Putamen (tissue), 1 donor: ENCODE results near the gene GPS1.

Experiments used
- DNase-seq: peaks from one replicate; pipeline ENCODE4 v3.0.0-alpha.2; 2016; ENCODE audit warnings: low spot score

GPS1 gene

GRCh38 chr17:82045936-82046484 is 5.7 kb upstream of the GPS1 start:
- no peak for DNase-seq

GRCh38 chr17:82046903-82047302 is 4.8 kb upstream of the GPS1 start:
- no peak for DNase-seq

GRCh38 chr17:82047379-82047778 is 4.3 kb upstream of the GPS1 start:
- DNase-seq = no peak

- no peak for DNase-seq
These were observed 3.7 kb upstream of the GPS1 start for GRCh38 chr17:82047914-82048570.

GRCh38 chr17:82048571-82048971 is 3.1 kb upstream of the GPS1 start:
- DNase-seq = no peak

GRCh38 chr17:82049106-82049505 is 2.6 kb upstream of the GPS1 start:
- DNase-seq = no peak

- no peak for DNase-seq
These were observed 2.2 kb upstream of the GPS1 start for GRCh38 chr17:82049521-82049971.

GRCh38 chr17:82050152-82050760 is 1.4 kb upstream of the GPS1 start:
- no peak for DNase-seq

- no peak for DNase-seq
These were observed 697 bp upstream of the GPS1 start for GRCh38 chr17:82050761-82051641.

- DNase-seq = no peak
These were observed 951 bp downstream of the GPS1 start for GRCh38 chr17:82052638-82053059.

- DNase-seq = no peak
These were observed 1.4 kb downstream of the GPS1 start for GRCh38 chr17:82053130-82053529.

GRCh38 chr17:82053556-82054263 is 2.0 kb downstream of the GPS1 start:
- no peak for DNase-seq

GRCh38 chr17:82054351-82055022 is 2.8 kb downstream of the GPS1 start:
- DNase-seq = no peak

GRCh38 chr17:82055023-82055964 is 3.6 kb downstream of the GPS1 start:
- no peak for DNase-seq

- DNase-seq = no peak
These were observed 4.4 kb downstream of the GPS1 start for GRCh38 chr17:82055965-82056728.

GRCh38 chr17:82056729-82057621 is 5.3 kb downstream of the GPS1 start:
- no peak for DNase-seq

- no peak for DNase-seq
These were observed 6.6 kb downstream of the GPS1 start for GRCh38 chr17:82058230-82058854.

GRCh38 chr17:82058855-82059249 is 7.2 kb downstream of the GPS1 start:
- DNase-seq = no peak
